HEK293T (cell line): Measurements from ENCODE around the gene SMC1B.
"Not testable (repeated sequence)": the region's sequence is repeated elsewhere in the genome, so short reads cannot be mapped to it uniquely, and the experiment has no call there.

ENCODE experiments used
- CTCF ChIA-PET: fragments of 350-600 bp; formaldehyde crosslinking; extraction: SDS; loops from one replicate; lab custom pipeline; 2021; ENCODE audit warnings: antibody characterized with exemption, inconsistent platforms; lab: Yijun Ruan, JAX
- POLR2A ChIA-PET: fragments of 350-600 bp; formaldehyde crosslinking; extraction: SDS; loops from one replicate; lab custom pipeline; 2020; ENCODE audit warnings: antibody characterized with exemption, inconsistent platforms; lab: Yijun Ruan, JAX
- DNase-seq: peaks from one replicate; pipeline ENCODE4 v3.0.0; 2012; ENCODE audit warnings: mixed read lengths; ENCODE audit errors: extremely low spot score
- ARNT ChIP-seq: fragments of 450-650 bp; IDR thresholded peaks from 2 replicates; pipeline ENCODE4 v1.6.1; 2017; ENCODE audit warnings: mild to moderate bottlenecking
- BHLHE40 ChIP-seq: fragments of 450-650 bp; IDR thresholded peaks from 2 replicates; pipeline ENCODE4 v1.6.1; 2016; ENCODE audit warnings: mild to moderate bottlenecking, moderate library complexity, borderline replicate concordance
- CTBP1 ChIP-seq: fragments of 450-650 bp; IDR thresholded peaks from 2 replicates; pipeline ENCODE4 v1.6.1; 2016; ENCODE audit warnings: borderline replicate concordance
- ELF4 ChIP-seq: fragments of 450-650 bp; IDR thresholded peaks from 2 replicates; pipeline ENCODE4 v1.6.1; 2017; ENCODE audit warnings: antibody characterized with exemption
- FOXA1 ChIP-seq: fragments of 450-650 bp; IDR thresholded peaks from 2 replicates; pipeline ENCODE4 v1.6.1; 2016; ENCODE audit warnings: mild to moderate bottlenecking
- FOXK2 ChIP-seq: fragments of 450-650 bp; IDR thresholded peaks from 2 replicates; pipeline ENCODE4 v1.6.1; 2016; ENCODE audit warnings: mild to moderate bottlenecking
- FOXM1 ChIP-seq: fragments of 450-650 bp; IDR thresholded peaks from 2 replicates; pipeline ENCODE4 v1.6.1; 2017; ENCODE audit warnings: mild to moderate bottlenecking, borderline replicate concordance
- HDGF ChIP-seq: fragments of 450-650 bp; IDR thresholded peaks from 2 replicates; pipeline ENCODE4 v1.6.1; 2017; ENCODE audit warnings: antibody characterized with exemption, borderline replicate concordance
- L3MBTL2 ChIP-seq: fragments of 450-650 bp; conservative IDR thresholded peaks from 2 replicates; pipeline ENCODE4 v1.6.1; 2016; ENCODE audit warnings: mild to moderate bottlenecking
- LEF1 ChIP-seq: fragments of 450-650 bp; IDR thresholded peaks from 2 replicates; pipeline ENCODE4 v1.6.1; 2017; ENCODE audit warnings: mild to moderate bottlenecking, borderline replicate concordance
- NFRKB ChIP-seq: fragments of 450-650 bp; IDR thresholded peaks from 2 replicates; pipeline ENCODE4 v1.6.1; 2016; ENCODE audit warnings: mild to moderate bottlenecking, moderate library complexity
- PKNOX1 ChIP-seq: fragments of 450-650 bp; IDR thresholded peaks from 2 replicates; pipeline ENCODE4 v1.6.1; 2016
- SP1 ChIP-seq: fragments of 450-650 bp; IDR thresholded peaks from 2 replicates; pipeline ENCODE4 v1.6.1; 2017
- SUZ12 ChIP-seq: fragments of 450-650 bp; IDR thresholded peaks from 2 replicates; pipeline ENCODE4 v1.6.1; 2016; ENCODE audit warnings: mild to moderate bottlenecking
- TARDBP ChIP-seq: fragments of 450-650 bp; IDR thresholded peaks from 2 replicates; pipeline ENCODE4 v1.6.1; 2016
- ZNF384 ChIP-seq: fragments of 450-650 bp; IDR thresholded peaks from 2 replicates; pipeline ENCODE4 v1.6.1; 2016

The SMC1B gene

GRCh38 chr22:45450921-45451651, 37.7 kb upstream of the SMC1B start:
- no peak for DNase-seq
- ChIA-PET CTCF (no interaction called here), POLR2A (no interaction called here)
- no peak for TF ChIP-seq LEF1
- no peak for TF ChIP-seq TARDBP
- TF ChIP-seq CTBP1: no peak
- TF ChIP-seq SUZ12: no peak
- TF ChIP-seq PKNOX1: no peak
- TF ChIP-seq L3MBTL2: no peak
- no peak for TF ChIP-seq HDGF
- TF ChIP-seq ZNF384: no peak
- no peak for TF ChIP-seq BHLHE40
- no peak for TF ChIP-seq FOXK2
- no peak for TF ChIP-seq ELF4
- no peak for TF ChIP-seq FOXA1
- no peak for TF ChIP-seq FOXM1
- TF ChIP-seq NFRKB: no peak
- no peak for TF ChIP-seq SP1
- no peak for TF ChIP-seq ARNT

GRCh38 chr22:45450101-45450785, 36.8 kb upstream of the SMC1B start:
- DNase-seq: no peak
- CTCF ChIA-PET: no interaction called here
- POLR2A ChIA-PET: no interaction called here
- TF ChIP-seq ARNT (no peak), L3MBTL2 (no peak), TARDBP (no peak), HDGF (no peak), ZNF384 (no peak), BHLHE40 (no peak)

- DNase-seq, CTCF ChIA-PET, POLR2A ChIA-PET: not testable (repeated sequence)
Measured at GRCh38 chr22:45449442-45449841, 36.0 kb upstream of the SMC1B start.

GRCh38 chr22:45448431-45448830, 35.0 kb upstream of the SMC1B start:
- no peak for DNase-seq
- CTCF ChIA-PET: interaction anchor here (0.7 kb wide), 1 partner anchor 17 kb away, joined by 3 read pairs; no protein-coding TSS in a partner anchor

GRCh38 chr22:45447596-45447995, 34.2 kb upstream of the SMC1B start:
- DNase-seq, POLR2A ChIA-PET, CTCF ChIA-PET: not testable (repeated sequence)

More at GRCh38 chr22:45448431-45448830, 35.0 kb upstream of the SMC1B start:
- no peak for TF ChIP-seq SP1
- no peak for TF ChIP-seq TARDBP
- TF ChIP-seq NFRKB: no peak
- TF ChIP-seq FOXM1: no peak
- TF ChIP-seq FOXA1: no peak
- TF ChIP-seq FOXK2: no peak
- no peak for TF ChIP-seq BHLHE40
- no peak for TF ChIP-seq ZNF384
- TF ChIP-seq L3MBTL2: no peak
- no peak for TF ChIP-seq PKNOX1
- no peak for TF ChIP-seq HDGF
- no peak for TF ChIP-seq ARNT
- TF ChIP-seq CTBP1: no peak
- TF ChIP-seq LEF1: no peak
- no peak for TF ChIP-seq SUZ12
- POLR2A ChIA-PET: no interaction called here

GRCh38 chr22:45446216-45446615, 32.8 kb upstream of the SMC1B start:
- TF ChIP-seq ZNF384: no peak
- TF ChIP-seq ELF4: no peak
- no peak for TF ChIP-seq SP1
- no peak for TF ChIP-seq BHLHE40
- no peak for TF ChIP-seq CTBP1
- no peak for TF ChIP-seq LEF1
- no peak for TF ChIP-seq FOXA1
- ChIA-PET CTCF (no interaction called here), POLR2A (no interaction called here)
- no peak for DNase-seq

GRCh38 chr22:45445031-45445710, 31.8 kb upstream of the SMC1B start:
- TF ChIP-seq FOXM1: no peak
- DNase-seq: no peak
- ChIA-PET CTCF (no interaction called here), POLR2A (interaction anchor here (0.6 kb wide), 1 partner anchor 11 kb away, joined by 3 read pairs; no protein-coding TSS in a partner anchor)
